Dermis microvascular lymphatic vessel endothelial cell (primary cell): Measurements from ENCODE around the gene CTNNA2. TPM values are rescaled to one million over a fixed set of nuclear protein-coding genes. Genes with fewer than 3 reads are reported as not detected.

Experiments
- DNase-seq, 2 donors: peaks; one replicate each; pipeline versions ENCODE4 v3.0.0 to v3.0.0-alpha.2; 2010; ENCODE audit warnings: low read depth in 2 of 2
- total RNA-seq: library from RNA; depleted of rRNA; stranded (reverse); fragments of >200 nt; gene quantifications from 2 replicates; pipeline ENCODE4 v1.2.1, GENCODE V29; 2014

CTNNA2 gene
- total RNA-seq, 1 donor from 2014 or later = not detected

GRCh38 chr2:80531319-80531718 lies 1018.5 kb downstream of the CTNNA2 start:
- no peak for DNase-seq

DNA sequence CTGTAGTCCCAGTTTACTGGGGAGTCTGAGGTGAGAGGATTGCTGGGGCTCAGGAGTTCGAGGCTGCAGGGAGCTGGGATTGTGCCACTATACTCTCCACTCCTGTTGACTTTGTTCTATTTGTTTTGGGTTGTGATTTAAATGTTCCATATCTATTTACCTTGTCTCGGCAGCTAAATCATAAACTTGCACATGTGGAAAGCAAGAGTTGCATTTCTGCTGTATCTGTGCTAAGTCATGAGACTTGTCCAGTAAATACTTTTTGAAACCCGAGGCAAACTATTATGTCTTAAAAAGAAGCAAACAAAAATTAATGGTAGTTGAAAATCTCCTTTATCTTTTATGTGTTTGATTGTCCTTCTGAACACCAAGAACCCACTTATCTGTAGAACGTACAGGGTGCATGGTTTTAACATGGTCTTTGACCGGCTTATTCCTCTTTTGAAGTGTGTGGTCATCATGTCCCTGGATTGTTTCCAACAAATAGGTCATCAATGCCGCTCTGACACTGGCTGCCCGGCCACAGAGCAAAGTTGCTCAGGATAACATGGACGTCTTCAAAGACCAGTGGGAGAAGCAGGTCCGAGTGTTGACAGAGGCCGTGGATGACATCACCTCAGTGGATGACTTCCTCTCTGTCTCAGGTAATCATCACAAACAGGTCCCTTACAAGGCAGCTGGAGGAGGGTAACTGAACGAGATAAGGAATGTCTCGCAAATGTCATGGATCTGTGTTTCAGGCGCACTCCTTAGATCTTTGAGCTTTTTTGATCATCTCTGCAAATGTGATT lies 1032.8 kb downstream of the CTNNA2 start:
- DNase-seq = no peak

DNA sequence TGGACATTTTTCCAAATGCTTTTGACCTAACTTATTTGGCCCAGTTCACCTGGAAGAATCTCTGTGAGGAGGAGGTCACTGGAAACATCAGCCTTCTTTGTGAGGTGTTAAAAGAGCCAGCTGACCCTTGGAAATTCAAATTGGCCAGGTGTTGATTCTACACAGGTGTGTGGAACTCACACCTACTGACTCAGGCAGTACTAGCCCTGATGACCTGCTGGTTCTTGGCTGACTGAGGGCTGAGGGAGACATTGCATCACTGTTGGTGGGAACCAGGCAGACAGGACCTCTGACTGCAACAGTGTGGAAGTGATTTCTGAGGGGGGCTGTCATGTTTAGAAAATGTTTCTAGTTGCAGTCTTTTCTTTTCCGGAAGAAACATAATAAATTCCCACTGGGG lies 1033.9 kb downstream of the CTNNA2 start:
- no peak for DNase-seq

DNA sequence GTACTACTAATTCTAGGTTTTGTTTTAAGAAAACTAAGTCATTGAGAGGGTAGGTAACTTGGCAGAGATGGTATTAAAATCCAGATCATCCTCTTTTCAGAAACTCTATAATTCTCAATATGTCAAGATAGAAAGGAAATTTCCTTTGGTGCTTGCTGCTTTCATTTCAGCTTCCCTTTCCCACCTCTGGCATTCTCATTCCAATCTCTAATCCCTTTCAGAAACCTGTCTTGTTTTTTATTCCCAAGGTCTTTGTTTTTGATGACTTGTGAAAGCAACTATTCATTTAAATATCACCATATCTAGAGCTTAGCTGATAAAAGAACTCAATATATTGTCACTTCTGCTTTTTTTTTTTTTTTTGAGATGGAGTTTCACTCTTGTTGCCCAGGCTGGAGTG lies 1034.5 kb downstream of the CTNNA2 start:
- no peak for DNase-seq

- no peak for DNase-seq
These were observed 1035.6 kb downstream of the CTNNA2 start for GRCh38 chr2:80548469-80548868.

GRCh38 chr2:80549901-80550300 lies 1037.0 kb downstream of the CTNNA2 start:
- DNase-seq = no peak

GRCh38 chr2:80560326-80560725 lies 1047.5 kb downstream of the CTNNA2 start:
- DNase-seq = no peak

GRCh38 chr2:80568011-80568410 lies 1055.2 kb downstream of the CTNNA2 start:
- no peak for DNase-seq

GRCh38 chr2:80573167-80573566 lies 1060.3 kb downstream of the CTNNA2 start:
- no peak for DNase-seq

GRCh38 chr2:80573950-80574349 lies 1061.1 kb downstream of the CTNNA2 start:
- no peak for DNase-seq

- no peak for DNase-seq
These were observed 1066.9 kb downstream of the CTNNA2 start for GRCh38 chr2:80579756-80580155.

DNA sequence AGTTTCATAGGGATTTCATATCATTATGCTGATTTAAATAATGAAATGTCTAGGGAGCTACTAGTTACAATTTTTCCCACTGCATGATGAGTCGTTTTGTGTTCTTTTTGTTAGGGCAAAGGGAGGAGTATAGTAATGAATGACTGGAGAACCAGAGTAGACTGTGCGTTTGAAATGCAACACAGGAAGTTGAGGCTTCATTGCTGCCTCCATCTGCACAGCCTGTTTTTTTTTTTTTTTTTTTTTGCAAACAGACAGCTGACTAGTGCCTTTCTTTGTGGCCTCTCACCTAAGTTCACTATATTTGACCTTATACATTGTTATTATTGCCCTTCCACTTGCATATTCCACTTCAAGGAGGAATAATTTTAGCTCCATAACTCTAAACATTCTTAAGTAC lies 1078.4 kb downstream of the CTNNA2 start:
- DNase-seq = no peak

GRCh38 chr2:80592106-80592505 lies 1079.3 kb downstream of the CTNNA2 start:
- DNase-seq = no peak

DNA sequence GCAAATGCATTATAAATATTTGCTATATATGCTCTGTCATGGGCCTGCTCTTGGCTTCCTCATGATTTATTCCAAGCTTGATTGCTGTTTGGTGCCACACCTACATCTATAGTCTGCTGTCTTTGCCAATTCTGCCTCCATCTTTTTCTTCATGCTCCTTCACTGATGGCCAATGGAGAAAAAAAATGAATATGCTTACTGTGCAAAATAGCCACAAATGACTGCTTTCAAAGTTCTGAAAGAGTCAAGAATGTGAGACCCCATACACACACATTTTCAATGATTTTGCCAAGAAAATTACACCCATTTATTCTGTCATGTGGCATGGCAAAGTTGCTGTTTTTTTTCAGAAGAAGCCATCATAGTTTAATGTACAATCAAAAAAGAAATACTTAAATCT lies 1097.3 kb downstream of the CTNNA2 start:
- DNase-seq = no peak

- DNase-seq = no peak
These were observed 1108.8 kb downstream of the CTNNA2 start for GRCh38 chr2:80621656-80622055.

- DNase-seq = no peak
These were observed 1111.2 kb downstream of the CTNNA2 start for GRCh38 chr2:80624062-80624461.

DNA sequence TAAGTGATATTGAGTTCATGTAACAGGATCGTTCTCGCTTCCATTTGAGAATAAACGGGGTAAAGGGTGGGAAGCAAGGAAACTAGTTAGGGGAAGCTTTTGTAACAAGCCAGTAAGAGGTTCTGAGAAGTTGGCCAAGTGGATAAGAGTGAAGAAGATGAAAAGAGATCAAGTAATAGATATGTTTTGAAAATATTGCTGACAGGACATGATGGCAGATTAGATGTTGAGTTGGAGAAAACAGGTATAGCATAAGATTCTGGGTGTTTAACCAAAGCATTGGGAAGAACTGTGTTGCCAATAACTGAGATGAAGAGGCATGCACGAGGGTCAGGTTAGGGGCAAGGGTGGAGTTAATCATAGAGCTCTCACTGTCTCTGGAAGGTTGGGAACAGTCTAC lies 1121.7 kb downstream of the CTNNA2 start:
- DNase-seq = no peak

GRCh38 chr2:80638783-80639182 lies 1125.9 kb downstream of the CTNNA2 start:
- DNase-seq = no peak

DNA sequence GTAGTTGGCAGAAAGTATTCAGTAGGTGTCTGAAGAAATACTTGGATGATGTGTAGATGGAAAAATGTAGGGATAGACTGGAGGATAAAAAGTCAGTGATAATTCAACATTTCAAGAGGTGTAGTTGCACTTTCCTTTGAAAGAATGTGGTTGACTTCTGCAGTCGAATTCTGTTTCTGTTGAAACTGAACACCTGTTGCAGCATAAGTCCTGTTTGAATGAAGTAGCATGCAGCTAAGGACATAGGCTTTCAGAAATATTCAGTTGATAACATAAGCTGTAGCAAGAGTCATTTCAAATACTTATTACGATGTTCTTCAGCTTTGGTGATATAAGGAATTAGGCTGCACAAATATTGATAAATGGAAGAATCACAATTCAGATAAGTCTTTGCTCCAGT lies 1129.6 kb downstream of the CTNNA2 start:
- DNase-seq = no peak

DNA sequence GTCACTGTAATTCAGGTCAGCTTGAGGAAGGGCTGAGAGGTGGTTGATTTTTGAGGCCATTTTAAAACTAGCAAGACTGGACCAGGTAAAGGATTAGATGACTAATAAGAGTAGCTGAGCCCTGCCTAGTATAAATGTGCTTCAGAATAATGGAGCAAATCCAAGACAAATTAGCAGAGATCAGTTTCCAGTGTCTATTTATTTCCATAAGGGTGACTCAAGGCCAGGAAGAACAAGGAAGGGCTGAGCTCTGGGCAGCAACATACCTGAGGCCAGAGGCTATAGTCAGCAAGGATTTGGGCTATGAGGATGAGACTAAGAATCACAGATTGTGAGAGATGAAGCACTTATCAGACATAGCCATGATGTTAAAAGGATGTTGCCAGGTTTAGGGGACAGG lies 1130.7 kb downstream of the CTNNA2 start:
- no peak for DNase-seq

DNA sequence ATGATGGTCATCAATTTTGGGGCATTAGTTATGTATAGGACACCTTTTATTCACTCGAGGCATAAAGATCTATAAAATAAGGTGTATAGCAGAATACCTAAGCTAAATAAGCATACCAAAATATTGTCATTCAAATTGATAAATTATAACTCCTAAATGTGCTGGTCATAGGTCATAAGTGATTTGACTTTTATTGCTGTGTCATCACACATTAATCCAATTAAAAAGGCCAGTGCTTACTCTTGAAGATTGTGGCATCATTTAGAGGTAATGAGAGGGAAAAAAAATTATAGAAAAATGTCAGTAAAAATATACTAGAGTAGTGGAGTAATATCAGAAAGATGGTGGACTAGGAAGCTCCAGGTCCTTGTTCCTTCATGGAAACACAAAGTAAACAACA lies 1138.6 kb downstream of the CTNNA2 start:
- DNase-seq = no peak

- no peak for DNase-seq
These were observed 1142.4 kb downstream of the CTNNA2 start for GRCh38 chr2:80655265-80655664.

GRCh38 chr2:80670763-80671162 lies 1157.9 kb downstream of the CTNNA2 start:
- no peak for DNase-seq

GRCh38 chr2:80687524-80687923 lies 1174.7 kb downstream of the CTNNA2 start:
- DNase-seq = no peak
